IMR-90 (cell line): ENCODE measurements around the gene MED13. TPM values are rescaled to one million over a fixed set of nuclear protein-coding genes. Genes with fewer than 3 reads are reported as not detected.

Source experiments
- ATAC-seq: fragments of 200-7000 bp; cut with Tn5 transposase; 2 replicates; pipeline ENCODE4 v1.9.1; 2020; ENCODE audit warnings: low read depth, mild to moderate bottlenecking, moderate library complexity
- BruUV-seq: library from RNA; stranded (reverse); fragments of 400-500 nt; replicated peaks from 2 replicates; lab custom pipeline; 2021; lab: Mats Ljungman, UMichigan
- CTCF ChIA-PET: fragments of 300-600 bp; formaldehyde crosslinking; extraction: SDS; loops from one replicate; lab custom pipeline; 2021; ENCODE audit warnings: antibody characterized with exemption; lab: Yijun Ruan, JAX
- POLR2A ChIA-PET: fragments of 300-600 bp; sonication (Branson Sonifier 250); formaldehyde crosslinking; loops from one replicate; lab custom pipeline; 2022; ENCODE audit warnings: antibody characterized with exemption; ENCODE audit not compliant: unreplicated experiment; lab: Charles Lee
- DNase-seq: peaks from one replicate; pipeline ENCODE4 v3.0.0; 2013
- H2AFZ ChIP-seq: replicated peaks from 2 replicates; pipeline ENCODE3; 2013; ENCODE audit warnings: low read length, mild to moderate bottlenecking; ENCODE audit not compliant: poor library complexity
- H2AK5ac ChIP-seq: 2 replicates; pipeline ENCODE4 v1.6.1; 2013; ENCODE audit warnings: low read depth, low read length, inconsistent platforms
- H2AK9ac ChIP-seq: replicated peaks from 2 replicates; pipeline ENCODE3; 2013; ENCODE audit warnings: mild to moderate bottlenecking, low read depth, low read length, moderate library complexity; ENCODE audit not compliant: poor library complexity
- H2BK120ac ChIP-seq: 2 replicates; pipeline ENCODE4 v1.6.1; 2013; ENCODE audit warnings: low read depth, low read length, inconsistent platforms
- H2BK15ac ChIP-seq: 3 replicates; pipeline ENCODE4 v1.6.1; 2013; ENCODE audit warnings: low read depth, low read length, inconsistent platforms
- H2BK20ac ChIP-seq: 2 replicates; pipeline ENCODE4 v1.6.1; 2013; ENCODE audit warnings: low read depth, mild to moderate bottlenecking, inconsistent platforms, low read length, moderate library complexity
- H2BK5ac ChIP-seq: 2 replicates; pipeline ENCODE4 v1.6.1; 2013; ENCODE audit warnings: mild to moderate bottlenecking, low read depth, low read length, inconsistent platforms; ENCODE audit not compliant: poor library complexity, severe bottlenecking
- H3K14ac ChIP-seq: replicated peaks from 2 replicates; pipeline ENCODE4 v1.6.1; 2013; ENCODE audit warnings: low read depth, low read length, inconsistent platforms
- H3K18ac ChIP-seq: 2 replicates; pipeline ENCODE4 v1.6.1; 2013; ENCODE audit warnings: low read depth, low read length, control low read depth
- H3K23ac ChIP-seq: 2 replicates; pipeline ENCODE4 v1.6.1; 2013; ENCODE audit warnings: low read depth, low read length, inconsistent platforms
- H3K27ac ChIP-seq: 2 replicates; pipeline ENCODE4 v1.5.1; 2013; ENCODE audit warnings: mild to moderate bottlenecking, control low read depth, low read length; ENCODE audit not compliant: insufficient read depth
- H3K27me3 ChIP-seq: 2 replicates; pipeline ENCODE4 v1.6.1; 2013; ENCODE audit warnings: low read length; ENCODE audit not compliant: control insufficient read depth, insufficient read depth
- H3K36me3 ChIP-seq: 2 replicates; pipeline ENCODE4 v1.6.1; 2013; ENCODE audit warnings: low read length, mixed read lengths; ENCODE audit not compliant: control insufficient read depth, insufficient read depth
- H3K4ac ChIP-seq: 2 replicates; pipeline ENCODE4 v1.6.1; 2013; ENCODE audit warnings: low read depth, low read length, inconsistent platforms
- H3K4me1 ChIP-seq: 2 replicates; pipeline ENCODE4 v1.6.1; 2013; ENCODE audit warnings: low read length, mixed read lengths; ENCODE audit not compliant: control insufficient read depth, insufficient read depth
- H3K4me2 ChIP-seq: 2 replicates; pipeline ENCODE4 v1.6.1; 2013; ENCODE audit warnings: low read depth, mild to moderate bottlenecking, control low read depth, low read length, moderate library complexity
- H3K4me3 ChIP-seq: 2 replicates; pipeline ENCODE4 v1.5.1; 2013; ENCODE audit warnings: low read depth, mild to moderate bottlenecking, control low read depth, low read length, moderate library complexity; ENCODE audit not compliant: insufficient read depth
- H3K56ac ChIP-seq: 2 replicates; pipeline ENCODE4 v1.6.1; 2013; ENCODE audit warnings: low read length, inconsistent platforms; ENCODE audit not compliant: insufficient read depth; ENCODE audit errors: extremely low read depth
- H3K79me1 ChIP-seq, 2 experiments: 2 replicates each; pipeline ENCODE4 v1.6.1; 2013; ENCODE audit warnings: low read length in 2 of 2, inconsistent platforms in 1 of 2, low read depth in 1 of 2
- H3K9ac ChIP-seq: 2 replicates; pipeline ENCODE4 v1.6.1; 2013; ENCODE audit warnings: low read depth, low read length, control low read depth
- H3K9me1 ChIP-seq: 2 replicates; pipeline ENCODE4 v1.6.1; 2013; ENCODE audit warnings: low read length, inconsistent platforms; ENCODE audit not compliant: insufficient read depth
- H3K9me3 ChIP-seq: 2 replicates; pipeline ENCODE4 v1.6.1; 2013; ENCODE audit warnings: low read length; ENCODE audit not compliant: control insufficient read depth, insufficient read depth
- H4K20me1 ChIP-seq: 2 replicates; pipeline ENCODE4 v1.6.1; 2013; ENCODE audit warnings: low read length, inconsistent platforms; ENCODE audit not compliant: insufficient read depth
- H4K5ac ChIP-seq: 2 replicates; pipeline ENCODE4 v1.6.1; 2013; ENCODE audit warnings: mild to moderate bottlenecking, low read depth, low read length, control low read depth
- H4K8ac ChIP-seq, 2 experiments: 2 replicates each; pipeline ENCODE4 v1.6.1; 2013; ENCODE audit warnings: low read depth in 2 of 2, low read length in 2 of 2, control low read depth in 1 of 2, inconsistent platforms in 1 of 2
- H4K91ac ChIP-seq: 2 replicates; pipeline ENCODE4 v1.6.1; 2013; ENCODE audit warnings: low read depth, low read length, inconsistent platforms; ENCODE audit not compliant: insufficient read depth
- BHLHE40 ChIP-seq: fragments of 150-350 bp; IDR thresholded peaks from 2 replicates; pipeline ENCODE4 v1.6.1; 2016; ENCODE audit warnings: mild to moderate bottlenecking, low read depth, low read length
- RFX5 ChIP-seq: IDR thresholded peaks from 2 replicates; pipeline ENCODE4 v1.8.0; 2012; ENCODE audit warnings: low read depth, mild to moderate bottlenecking, low read length, moderate library complexity
- WGBS, 2 experiments: methylation state at CpG; one replicate each; pipeline versions ENCODE4 v1.1.5 to v1.1.7; 2013; ENCODE audit warnings: missing lambda C conversion rate in 2 of 2; ENCODE audit not compliant: insufficient read length in 1 of 2; ENCODE audit errors: extremely low coverage in 2 of 2; 5-methylcytosine and 5-hydroxymethylcytosine counted together
- dilution Hi-C: fragments of 300-500 bp; cut with HindIII; formaldehyde crosslinking; loops from one replicate; pipeline ENCODE4 v1.14.3; 2018; ENCODE audit warnings: low sequenced_read_pairs; ENCODE audit not compliant: unreplicated experiment
- in situ Hi-C: fragments of 300-500 bp; cut with MboI; formaldehyde crosslinking; loops from 3 replicates; pipeline ENCODE4 v1.14.3; 2019; ENCODE audit warnings: low sequenced_read_pairs, inconsistent platforms, mixed read lengths
- intact Hi-C: fragments of 100-400 bp; cut with micrococcal nuclease; formaldehyde crosslinking; loops from 2 replicates; pipeline ENCODE4 v1.10.0; 2022
- polyA plus RNA-seq, 3 experiments: library from polyadenylated mRNA; depleted of rRNA; stranded (reverse); fragments of >200 nt; gene quantifications; 2 replicates each; pipeline ENCODE4 v1.2.3, GENCODE V29; 2012; ENCODE audit warnings: low replicate concordance in 1 of 3
- total RNA-seq: library from RNA; depleted of rRNA; stranded (reverse); fragments of >200 nt; gene quantifications from 2 replicates; pipeline ENCODE4 v1.2.3, GENCODE V29; 2012

The MED13 gene
- total and polyA plus RNA-seq, 2 of the 4 experiments (the other 2 are of a cell fraction) = 9.7 to 67.2 TPM

GRCh38 chr17:62098623-62099231 is 33.6 kb upstream of the MED13 start:
- Histone ChIP-seq H3K27me3 (peaks cover 13% of the 10 kb centered on the region), H2BK15ac (no peak overlapping the region), H2BK5ac (no peak overlapping the region), H3K56ac (no peak overlapping the region), H3K9ac (no peak overlapping the region), H3K36me3 (no peaks in the 10 kb centered on the region), H3K18ac (no peak overlapping the region), H4K91ac (no peak overlapping the region), H2AK9ac (no peak overlapping the region), H2BK120ac (no peak overlapping the region), H4K8ac (no peak overlapping the region), H3K4me3 (no peak overlapping the region), H2AK5ac (no peak overlapping the region), H3K4ac (no peak overlapping the region), H3K9me3 (peaks cover 2% of the 10 kb centered on the region; the same call in 1 of the 2 replicates), H3K4me1 (peaks cover 2% of the 10 kb centered on the region), H3K79me1 (no peaks in the 10 kb centered on the region), H3K9me1 (no peaks in the 10 kb centered on the region), H3K14ac (no peak overlapping the region), H3K4me2 (no peak overlapping the region), H2AFZ (no peak overlapping the region), H2BK20ac (no peak overlapping the region), H3K27ac (no peak overlapping the region), H4K20me1 (no peaks in the 10 kb centered on the region), H4K5ac (no peak overlapping the region), H3K23ac (no peak overlapping the region)
- ATAC-seq = no peak
- dilution Hi-C loops (no loop called here), in situ Hi-C loops (no loop called here), intact Hi-C loops (no loop called here)
- no peak for DNase-seq
- no peak for TF ChIP-seq BHLHE40
- no peak for TF ChIP-seq RFX5
- CTCF ChIA-PET = no interaction called here
- POLR2A ChIA-PET = no interaction called here
- 74% methylated on average over 2 of the region's 4 CpGs; no CpG with 5 or more reads in 1 of the 2 experiments for WGBS, 2 experiments
- no TSS peak for BruUV-seq
